Esophagus squamous epithelium (tissue), 4 donors: ENCODE results near the gene MAP1A.

Experiments
- CTCF ChIP-seq, 6 experiments: fragments of 450-650 bp in 4 of 6; fragments of 200-600 bp in 2 of 6; sonication (generic) in 2 of 6; IDR thresholded peaks; one replicate each; pipeline ENCODE4 v1.5.1; 2016 to 2019; ENCODE audit warnings: antibody characterized with exemption in 6 of 6, mild to moderate bottlenecking in 4 of 6, moderate library complexity in 4 of 6
- POLR2A ChIP-seq, 4 donors: fragments of 450-650 bp; IDR thresholded peaks; one replicate each; pipeline ENCODE4 v1.6.1; 2017; ENCODE audit warnings: antibody characterized with exemption in 4 of 4, mild to moderate bottlenecking in 4 of 4, moderate library complexity in 3 of 4

DNA sequence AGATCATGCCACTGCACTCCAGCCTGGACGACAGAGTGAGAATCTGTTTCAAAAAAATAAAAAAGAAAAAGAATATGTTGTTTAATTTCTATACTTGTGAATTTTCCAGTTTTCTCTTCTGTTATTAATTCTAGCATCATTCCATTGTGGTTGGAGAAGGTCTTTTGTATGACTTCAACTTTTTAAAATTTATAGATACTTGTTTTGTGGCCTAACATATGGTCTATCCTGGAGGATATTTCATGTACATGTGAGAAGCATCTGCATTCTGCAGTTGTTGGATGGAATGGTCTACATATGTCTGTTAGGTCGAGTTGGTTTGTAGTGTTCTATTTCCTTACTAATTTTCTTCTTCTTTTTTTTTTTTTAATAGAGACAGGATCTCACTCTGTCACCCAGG, 35.6 kb downstream of the MAP1A start:
- TF ChIP-seq CTCF (IDR thresholded peaks at IDR 0.05) (no peak), POLR2A (IDR thresholded peaks at IDR 0.05) (no peak)
